ENCODE data around the gene OASL.
"Not testable (repeated sequence)": the region's sequence is repeated elsewhere in the genome, so short reads cannot be mapped to it uniquely, and the experiment has no call there.

The OASL gene

DNA sequence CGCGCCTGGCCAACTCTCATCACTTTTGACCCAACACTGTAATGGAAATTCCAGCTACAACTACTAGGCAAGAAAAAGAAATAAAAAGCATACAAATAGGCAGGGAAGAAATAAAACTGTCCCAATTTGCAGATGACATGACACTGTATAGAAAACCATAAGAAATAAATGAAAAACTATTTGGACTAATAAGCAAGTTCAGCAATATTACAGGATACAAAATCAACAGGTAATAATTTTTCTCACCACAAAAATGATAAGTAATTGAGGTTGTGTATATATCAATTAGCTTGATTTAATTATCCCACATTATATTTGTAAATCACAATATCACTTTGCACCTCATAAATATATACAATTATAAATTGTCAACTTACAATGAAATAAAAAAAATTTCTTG lies 41.9 kb upstream of the OASL start:
- Histone ChIP-seq H3K4me2 (ENCODE audit: insufficient read depth, low read length, poor library complexity, severe bottlenecking) (no peak overlapping the region), H3K79me1 (ENCODE audit: low read depth, low read length) (no peaks in the 10 kb centered on the region), H3K4me1 (ENCODE audit: control insufficient read depth in 2 of 2, insufficient read depth in 1 of 2, low read depth in 1 of 2, low read length in 2 of 2) (peaks cover 0 to 6% of the 10 kb centered on the region in 2 donors), H3K14ac (ENCODE audit: low read length) (no peak overlapping the region), H3K18ac (ENCODE audit: low read length) (no peak overlapping the region), H3K4me3 (ENCODE audit: low read length in 2 of 2) (no peak overlapping the region), H2BK5ac (ENCODE audit: low read length) (no peak overlapping the region), H2BK12ac (ENCODE audit: low read length) (no peak overlapping the region), H4K91ac (ENCODE audit: low read depth, low read length, poor library complexity) (no peak overlapping the region), H2AK5ac (ENCODE audit: low read depth, low read length) (no peak overlapping the region), H2BK120ac (ENCODE audit: low read depth, low read length) (no peak overlapping the region), H4K8ac (ENCODE audit: low read depth, low read length) (no peak overlapping the region), H3K27me3 (ENCODE audit: control insufficient read depth in 3 of 3, insufficient read depth in 3 of 3, low read depth in 1 of 3, low read length in 3 of 3) (no peaks in the 10 kb centered on the region), H3K9ac (ENCODE audit: low read depth, low read length, poor library complexity) (no peak overlapping the region), H3K23ac (ENCODE audit: low read depth, low read length, poor library complexity) (no peak overlapping the region), H3K4ac (ENCODE audit: low read length) (no peak overlapping the region), H3K9me3 (replicated peaks in 1 of 2; ENCODE audit: control insufficient read depth in 2 of 2, insufficient read depth in 1 of 2, low read depth in 1 of 2, low read length in 2 of 2) (peaks cover 3% of the 10 kb centered on the region in 2 donors), H2AFZ (ENCODE audit: low read length) (no peak overlapping the region), H3K36me3 (replicated peaks in 1 of 2; ENCODE audit: control insufficient read depth in 2 of 2, insufficient read depth in 2 of 2, low read length in 2 of 2) (no peaks in the 10 kb centered on the region), H2BK15ac (ENCODE audit: low read length) (no peak overlapping the region), H3K27ac (replicated peaks; ENCODE audit: low read length) (no peak overlapping the region)
- no peak for DNase-seq (ENCODE audit: low spot score)
- WGBS, 2 donors (ENCODE audit: extremely low coverage in 2 of 2, insufficient read length in 2 of 2, insufficient replicate concordance in 1 of 2): no CpG with 5 or more reads among the region's 2 CpGs

DNA sequence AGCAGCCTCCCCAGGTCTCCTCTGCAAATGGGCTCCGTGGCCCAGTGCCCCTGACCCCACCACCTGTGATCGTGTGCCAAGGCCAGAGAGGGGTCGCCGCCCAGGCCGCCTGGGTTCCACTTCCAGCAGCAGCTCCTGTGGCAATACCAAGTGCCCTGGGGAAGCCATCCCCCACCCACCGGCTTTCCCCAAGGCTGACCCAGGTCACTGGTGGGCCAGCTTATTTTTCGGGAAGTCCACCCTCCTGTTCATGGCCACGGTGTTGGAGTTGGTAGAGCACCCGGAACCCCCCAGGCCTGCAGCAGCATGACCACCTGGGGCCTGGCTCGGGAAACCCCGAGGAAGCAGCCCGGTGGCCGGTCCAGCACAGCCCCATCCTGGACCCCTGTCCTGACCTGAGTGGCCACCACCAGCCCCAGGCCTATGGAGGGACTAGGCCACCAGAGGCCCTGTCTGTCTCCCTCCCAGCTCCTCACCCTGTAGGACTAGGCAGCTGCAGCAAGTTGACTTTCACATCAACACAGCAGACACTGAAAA lies 40.8 kb upstream of the OASL start:
- no peaks in the 10 kb centered on the region for H3K36me3 ChIP-seq (replicated peaks in 1 of 2; ENCODE audit: control insufficient read depth in 2 of 2, insufficient read depth in 2 of 2, low read length in 2 of 2)
- H3K4me3 ChIP-seq (ENCODE audit: low read length in 2 of 2): no peak overlapping the region
- no peak overlapping the region for H3K18ac ChIP-seq (ENCODE audit: low read length)
- H3K4me1 ChIP-seq (ENCODE audit: control insufficient read depth in 2 of 2, insufficient read depth in 1 of 2, low read depth in 1 of 2, low read length in 2 of 2): peaks cover 0 to 3% of the 10 kb centered on the region in 2 donors
- no peak overlapping the region for H2AFZ ChIP-seq (ENCODE audit: low read length)
- no peak overlapping the region for H3K4me2 ChIP-seq (ENCODE audit: insufficient read depth, low read length, poor library complexity, severe bottlenecking)
- H4K8ac ChIP-seq (ENCODE audit: low read depth, low read length): no peak overlapping the region
- H2BK5ac ChIP-seq (ENCODE audit: low read length): no peak overlapping the region
- H2BK15ac ChIP-seq (ENCODE audit: low read length): no peak overlapping the region
- H2BK12ac ChIP-seq (ENCODE audit: low read length): no peak overlapping the region
- H3K14ac ChIP-seq (ENCODE audit: low read length): no peak overlapping the region
- H3K27ac ChIP-seq (replicated peaks; ENCODE audit: low read length): no peak overlapping the region
- no peaks in the 10 kb centered on the region for H3K27me3 ChIP-seq (ENCODE audit: control insufficient read depth in 3 of 3, insufficient read depth in 3 of 3, low read depth in 1 of 3, low read length in 3 of 3)
- no peak overlapping the region for H2BK120ac ChIP-seq (ENCODE audit: low read depth, low read length)
- no CpG with 5 or more reads among the region's 13 CpGs for WGBS, 2 donors (ENCODE audit: extremely low coverage in 2 of 2, insufficient read length in 2 of 2, insufficient replicate concordance in 1 of 2)
- H4K91ac ChIP-seq (ENCODE audit: low read depth, low read length, poor library complexity): no peak overlapping the region
- DNase-seq (ENCODE audit: low spot score): no peak
- no peak overlapping the region for H3K4ac ChIP-seq (ENCODE audit: low read length)
- H3K9ac ChIP-seq (ENCODE audit: low read depth, low read length, poor library complexity): no peak overlapping the region
- H3K9me3 ChIP-seq (replicated peaks in 1 of 2; ENCODE audit: control insufficient read depth in 2 of 2, insufficient read depth in 1 of 2, low read depth in 1 of 2, low read length in 2 of 2): peaks cover 0 to 3% of the 10 kb centered on the region in 2 donors
- H3K79me1 ChIP-seq (ENCODE audit: low read depth, low read length): no peaks in the 10 kb centered on the region
- H3K23ac ChIP-seq (ENCODE audit: low read depth, low read length, poor library complexity): no peak overlapping the region
- no peak overlapping the region for H2AK5ac ChIP-seq (ENCODE audit: low read depth, low read length)

DNA sequence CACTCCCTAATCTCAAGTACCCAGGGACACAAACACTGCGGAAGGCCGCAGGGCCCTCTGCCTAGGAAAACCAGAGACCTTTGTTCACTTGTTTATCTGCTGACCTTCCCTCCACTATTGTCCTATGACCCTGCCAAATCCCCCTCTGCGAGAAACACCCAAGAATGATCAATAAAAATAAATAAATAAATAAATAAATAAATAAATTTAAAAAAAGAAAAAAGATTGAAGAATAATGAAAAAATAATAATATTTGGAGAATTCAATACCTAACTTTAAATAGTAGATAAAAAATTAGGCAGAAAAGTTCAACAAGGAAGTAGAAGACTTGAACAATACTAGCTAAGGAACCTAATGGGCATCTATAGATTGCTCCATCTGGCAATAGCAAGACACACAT lies 38.4 kb upstream of the OASL start:
- not testable (repeated sequence) for H2AFZ ChIP-seq (ENCODE audit: low read length); H4K91ac ChIP-seq (ENCODE audit: low read depth, low read length, poor library complexity); DNase-seq (ENCODE audit: low spot score); H3K79me1 ChIP-seq (ENCODE audit: low read depth, low read length); H2BK15ac ChIP-seq (ENCODE audit: low read length); H2AK5ac ChIP-seq (ENCODE audit: low read depth, low read length); H3K27me3 ChIP-seq (ENCODE audit: control insufficient read depth in 3 of 3, insufficient read depth in 3 of 3, low read depth in 1 of 3, low read length in 3 of 3); H3K27ac ChIP-seq (replicated peaks; ENCODE audit: low read length); H3K23ac ChIP-seq (ENCODE audit: low read depth, low read length, poor library complexity); H4K8ac ChIP-seq (ENCODE audit: low read depth, low read length); H3K18ac ChIP-seq (ENCODE audit: low read length); H3K9ac ChIP-seq (ENCODE audit: low read depth, low read length, poor library complexity); H3K9me3 ChIP-seq (replicated peaks in 1 of 2; ENCODE audit: control insufficient read depth in 2 of 2, insufficient read depth in 1 of 2, low read depth in 1 of 2, low read length in 2 of 2); H3K4ac ChIP-seq (ENCODE audit: low read length); H3K4me3 ChIP-seq (ENCODE audit: low read length in 2 of 2); H3K36me3 ChIP-seq (replicated peaks in 1 of 2; ENCODE audit: control insufficient read depth in 2 of 2, insufficient read depth in 2 of 2, low read length in 2 of 2); H3K4me1 ChIP-seq (ENCODE audit: control insufficient read depth in 2 of 2, insufficient read depth in 1 of 2, low read depth in 1 of 2, low read length in 2 of 2); H3K4me2 ChIP-seq (ENCODE audit: insufficient read depth, low read length, poor library complexity, severe bottlenecking); H2BK5ac ChIP-seq (ENCODE audit: low read length); H2BK12ac ChIP-seq (ENCODE audit: low read length); H3K14ac ChIP-seq (ENCODE audit: low read length); H2BK120ac ChIP-seq (ENCODE audit: low read depth, low read length)
- no CpG with 5 or more reads among the region's 3 CpGs for WGBS, 2 donors (ENCODE audit: extremely low coverage in 2 of 2, insufficient read length in 2 of 2, insufficient replicate concordance in 1 of 2)

GRCh38 chr12:121075911-121076310 lies 36.9 kb upstream of the OASL start:
- H3K4me1 ChIP-seq (ENCODE audit: control insufficient read depth in 2 of 2, insufficient read depth in 1 of 2, low read depth in 1 of 2, low read length in 2 of 2); H2BK120ac ChIP-seq (ENCODE audit: low read depth, low read length); H3K23ac ChIP-seq (ENCODE audit: low read depth, low read length, poor library complexity); H2AFZ ChIP-seq (ENCODE audit: low read length); H3K27me3 ChIP-seq (ENCODE audit: control insufficient read depth in 3 of 3, insufficient read depth in 3 of 3, low read depth in 1 of 3, low read length in 3 of 3); H3K14ac ChIP-seq (ENCODE audit: low read length); H3K9ac ChIP-seq (ENCODE audit: low read depth, low read length, poor library complexity); H2AK5ac ChIP-seq (ENCODE audit: low read depth, low read length); H3K4me3 ChIP-seq (ENCODE audit: low read length in 2 of 2); H4K8ac ChIP-seq (ENCODE audit: low read depth, low read length); H2BK12ac ChIP-seq (ENCODE audit: low read length); H3K4ac ChIP-seq (ENCODE audit: low read length); DNase-seq (ENCODE audit: low spot score); H2BK15ac ChIP-seq (ENCODE audit: low read length); H3K27ac ChIP-seq (replicated peaks; ENCODE audit: low read length); H2BK5ac ChIP-seq (ENCODE audit: low read length); H3K18ac ChIP-seq (ENCODE audit: low read length); H3K36me3 ChIP-seq (replicated peaks in 1 of 2; ENCODE audit: control insufficient read depth in 2 of 2, insufficient read depth in 2 of 2, low read length in 2 of 2); H3K79me1 ChIP-seq (ENCODE audit: low read depth, low read length); H4K91ac ChIP-seq (ENCODE audit: low read depth, low read length, poor library complexity); H3K4me2 ChIP-seq (ENCODE audit: insufficient read depth, low read length, poor library complexity, severe bottlenecking): not testable (repeated sequence)
- peaks cover 10 to 14% of the 10 kb centered on the region in 2 donors for H3K9me3 ChIP-seq (replicated peaks in 1 of 2; ENCODE audit: control insufficient read depth in 2 of 2, insufficient read depth in 1 of 2, low read depth in 1 of 2, low read length in 2 of 2)
- WGBS, 2 donors (ENCODE audit: extremely low coverage in 2 of 2, insufficient read length in 2 of 2, insufficient replicate concordance in 1 of 2): no CpG with 5 or more reads among the region's 33 CpGs

All from neuronal stem cell (in vitro differentiated cells).